NCI-H1417 treated with DMSO at 0.1 percent for 48 hours (cell line): Measurements from ENCODE around the gene TOGARAM1.

Experiments used
- DNase-seq: peaks from one replicate; lab custom pipeline; 2025; lab: John Stamatoyannopoulos, UW

The TOGARAM1 gene

DNA sequence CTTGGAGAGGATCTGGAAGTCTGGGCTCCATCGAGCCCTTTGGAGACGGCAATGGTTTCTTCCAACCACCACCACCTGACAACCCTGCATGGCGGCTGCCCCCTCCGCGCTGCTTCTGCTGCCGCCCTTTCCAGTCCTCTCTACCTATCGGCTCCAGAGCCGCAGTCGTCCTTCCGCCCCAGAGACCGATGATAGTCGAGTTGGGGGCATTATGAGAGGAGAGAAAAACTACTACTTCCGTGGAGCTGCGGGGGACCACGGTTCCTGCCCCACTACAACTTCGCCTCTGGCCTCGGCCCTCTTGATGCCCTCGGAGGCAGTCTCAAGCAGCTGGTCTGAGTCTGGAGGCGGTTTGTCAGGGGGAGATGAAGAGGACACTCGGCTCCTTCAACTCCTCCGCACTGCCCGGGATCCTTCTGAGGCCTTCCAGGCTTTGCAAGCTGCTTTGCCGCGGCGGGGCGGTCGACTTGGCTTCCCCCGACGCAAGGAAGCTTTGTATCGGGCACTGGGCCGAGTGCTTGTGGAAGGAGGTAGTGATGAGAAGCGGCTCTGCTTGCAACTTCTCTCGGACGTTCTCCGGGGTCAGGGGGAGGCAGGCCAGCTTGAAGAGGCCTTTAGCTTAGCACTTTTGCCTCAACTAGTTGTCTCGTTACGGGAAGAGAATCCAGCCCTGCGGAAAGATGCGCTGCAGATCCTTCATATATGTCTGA, 499 bp downstream of the TOGARAM1 start:
- no peak for DNase-seq

DNA sequence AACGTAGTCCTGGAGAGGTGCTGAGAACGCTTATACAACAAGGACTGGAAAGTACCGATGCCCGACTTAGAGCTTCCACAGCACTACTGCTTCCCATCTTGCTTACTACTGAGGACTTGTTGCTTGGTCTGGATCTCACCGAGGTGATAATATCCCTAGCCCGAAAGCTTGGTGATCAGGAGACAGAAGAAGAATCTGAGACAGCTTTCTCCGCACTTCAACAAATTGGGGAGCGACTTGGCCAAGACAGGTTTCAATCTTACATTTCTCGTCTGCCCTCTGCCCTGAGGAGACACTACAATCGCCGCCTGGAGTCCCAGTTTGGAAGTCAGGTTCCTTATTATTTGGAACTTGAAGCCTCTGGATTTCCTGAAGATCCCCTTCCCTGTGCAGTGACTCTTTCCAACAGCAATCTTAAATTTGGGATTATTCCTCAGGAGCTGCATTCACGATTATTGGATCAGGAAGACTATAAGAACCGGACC, 1.1 kb downstream of the TOGARAM1 start:
- no peak for DNase-seq

DNA sequence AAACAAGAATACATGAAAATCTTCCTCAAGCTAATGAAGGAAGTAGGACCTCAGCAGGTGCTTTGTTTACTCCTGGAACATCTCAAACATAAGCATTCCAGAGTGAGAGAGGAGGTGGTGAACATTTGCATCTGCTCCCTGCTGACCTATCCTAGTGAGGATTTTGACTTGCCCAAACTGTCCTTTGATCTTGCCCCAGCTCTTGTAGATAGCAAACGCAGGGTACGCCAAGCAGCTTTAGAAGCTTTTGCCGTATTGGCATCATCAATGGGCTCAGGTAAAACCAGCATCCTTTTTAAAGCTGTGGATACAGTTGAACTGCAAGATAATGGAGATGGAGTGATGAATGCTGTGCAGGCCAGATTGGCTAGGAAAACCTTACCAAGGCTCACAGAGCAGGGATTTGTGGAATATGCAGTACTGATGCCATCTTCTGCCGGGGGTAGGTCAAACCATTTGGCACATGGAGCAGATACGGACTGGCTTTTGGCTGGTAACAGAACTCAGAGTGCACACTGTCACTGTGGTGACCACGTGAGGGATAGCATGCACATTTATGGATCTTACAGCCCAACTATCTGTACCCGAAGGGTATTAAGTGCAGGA, 1.9 kb downstream of the TOGARAM1 start:
- DNase-seq = no peak

DNA sequence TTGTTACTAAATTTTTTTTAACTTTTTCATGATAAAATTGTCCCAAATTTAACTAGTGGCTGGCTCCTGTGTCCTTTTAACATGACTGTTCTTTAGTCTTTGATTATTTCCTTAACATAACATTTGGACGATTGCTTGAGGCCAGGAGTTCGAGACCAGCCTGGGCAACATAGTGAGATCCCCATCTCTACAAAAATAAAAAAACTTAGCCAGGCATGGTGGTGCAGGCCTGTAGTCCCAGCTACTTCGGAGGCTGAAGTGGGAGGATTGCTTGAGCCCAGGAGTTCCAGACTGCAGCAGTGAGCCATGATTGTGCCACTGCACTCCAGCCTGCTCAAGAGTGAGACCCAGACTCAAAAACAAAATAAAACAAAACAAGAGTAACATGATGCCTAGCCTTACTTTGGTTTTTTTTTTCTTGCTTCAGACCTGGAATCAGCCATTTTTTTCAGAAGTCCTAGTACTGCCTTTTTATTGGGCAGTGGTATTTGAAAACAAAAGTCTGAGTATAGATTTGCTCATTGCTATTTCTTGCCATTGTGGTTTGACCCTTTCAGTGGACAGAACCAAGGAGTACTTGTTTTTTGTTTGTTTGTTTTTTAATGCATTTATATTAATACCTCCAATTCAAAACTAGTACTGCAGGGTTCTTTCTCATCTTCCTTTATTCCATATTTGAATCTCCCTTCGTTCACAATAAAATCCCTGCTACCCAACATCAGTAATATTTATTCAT, 4.8 kb downstream of the TOGARAM1 start:
- DNase-seq = no peak

DNA sequence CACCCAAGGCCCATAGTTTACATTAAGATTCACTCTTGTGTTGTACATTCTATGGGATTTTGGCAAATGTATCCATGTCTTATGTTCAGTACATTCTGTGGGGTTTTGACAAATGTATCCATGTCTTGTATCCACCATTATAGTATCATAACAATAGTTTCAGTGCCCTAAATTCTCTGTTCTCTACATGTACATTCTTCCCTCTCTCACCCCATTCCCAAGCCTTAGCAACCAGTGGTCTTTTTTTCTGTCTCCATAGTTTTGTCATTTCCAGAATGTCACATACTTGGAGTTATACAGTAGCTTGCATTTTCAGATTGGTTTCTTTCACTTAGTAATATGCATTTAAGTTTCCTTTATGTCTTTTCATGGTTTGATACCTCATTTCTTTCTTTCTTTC, 6.7 kb downstream of the TOGARAM1 start:
- DNase-seq = no peak

DNA sequence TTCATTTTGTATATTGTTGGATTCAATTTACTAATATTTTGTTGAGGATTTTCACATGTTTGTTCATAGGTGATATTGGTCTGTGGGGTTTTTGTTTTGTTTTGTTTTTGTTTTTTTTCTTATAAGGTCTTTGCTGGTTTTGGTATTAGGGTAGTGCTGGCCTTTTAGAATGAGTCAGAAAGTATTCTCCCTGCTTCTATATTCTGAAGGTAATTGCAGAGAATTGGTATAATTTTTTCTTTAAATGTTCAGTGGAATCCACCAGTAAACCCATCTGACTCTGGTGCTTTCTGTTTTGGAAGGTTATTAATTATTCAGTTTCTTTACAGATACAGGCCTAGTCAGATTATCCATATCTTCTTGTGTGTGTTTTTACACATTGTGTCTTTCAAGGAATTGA, 8.9 kb downstream of the TOGARAM1 start:
- no peak for DNase-seq

DNA sequence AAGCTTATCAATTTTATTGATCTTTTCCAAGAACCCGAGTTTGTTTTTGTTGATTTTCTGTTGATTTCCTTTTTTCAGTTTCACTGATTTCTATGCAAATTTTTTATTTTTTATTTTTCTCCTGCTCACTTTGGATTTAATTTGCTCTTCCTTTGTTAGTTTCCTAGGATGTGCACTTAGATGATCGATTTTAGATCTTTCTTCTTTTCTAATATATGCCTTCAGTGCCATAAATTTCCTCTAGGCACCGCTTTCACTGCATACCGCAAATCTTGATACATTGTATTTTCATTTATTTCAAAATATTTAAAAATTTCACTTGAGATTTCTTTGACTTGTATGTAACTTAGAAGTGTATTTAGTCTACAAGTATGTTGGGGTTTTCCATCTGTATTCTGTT, 9.5 kb downstream of the TOGARAM1 start:
- no peak for DNase-seq

DNA sequence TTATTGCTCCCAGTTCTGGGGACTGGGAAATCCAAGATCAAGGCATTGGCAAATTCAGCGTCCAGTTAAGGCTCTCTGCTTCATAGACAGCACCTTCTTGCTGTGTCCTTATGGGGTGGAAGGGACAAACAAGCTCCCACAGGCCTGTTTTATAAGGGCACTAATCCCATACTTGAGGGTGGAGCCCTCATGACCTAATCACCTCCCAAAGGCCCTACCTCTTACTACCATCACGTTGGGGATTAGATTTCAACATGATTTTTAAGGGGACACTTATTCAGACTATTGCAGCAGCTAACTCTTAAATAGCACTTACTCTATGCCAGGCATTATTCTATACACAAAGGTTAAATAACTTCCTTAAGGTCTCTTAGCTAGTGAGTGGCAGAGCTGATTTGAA, 17.3 kb downstream of the TOGARAM1 start:
- no peak for DNase-seq

DNA sequence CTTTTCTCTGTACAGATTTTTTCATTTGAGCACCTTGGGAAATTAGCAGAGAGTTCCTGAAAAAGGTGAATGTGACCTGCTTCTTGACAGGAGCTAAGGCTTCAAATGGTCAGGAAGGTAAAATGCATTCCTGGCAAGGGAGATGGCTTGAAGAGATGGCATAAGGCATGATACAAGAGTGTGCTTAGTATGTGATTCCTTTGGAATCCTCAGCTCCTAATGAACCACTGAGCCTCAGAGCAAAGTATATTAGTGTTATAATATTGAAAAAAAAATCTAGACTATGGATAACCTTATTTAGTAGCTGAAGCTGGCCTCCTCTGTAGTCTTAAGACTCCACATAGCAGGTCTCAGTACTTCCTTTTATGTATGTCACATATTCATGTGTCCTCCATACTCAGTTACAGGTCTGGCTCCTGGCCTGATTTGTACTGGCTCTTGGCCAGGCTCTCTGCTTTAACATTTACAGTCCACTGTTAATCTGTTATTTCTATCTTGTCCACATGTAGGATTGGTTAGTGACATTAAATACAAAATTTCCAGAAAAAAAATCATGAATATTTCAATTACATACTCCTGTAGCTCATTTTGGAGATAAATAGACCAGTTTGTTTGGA, 17.9 kb downstream of the TOGARAM1 start:
- DNase-seq = no peak

DNA sequence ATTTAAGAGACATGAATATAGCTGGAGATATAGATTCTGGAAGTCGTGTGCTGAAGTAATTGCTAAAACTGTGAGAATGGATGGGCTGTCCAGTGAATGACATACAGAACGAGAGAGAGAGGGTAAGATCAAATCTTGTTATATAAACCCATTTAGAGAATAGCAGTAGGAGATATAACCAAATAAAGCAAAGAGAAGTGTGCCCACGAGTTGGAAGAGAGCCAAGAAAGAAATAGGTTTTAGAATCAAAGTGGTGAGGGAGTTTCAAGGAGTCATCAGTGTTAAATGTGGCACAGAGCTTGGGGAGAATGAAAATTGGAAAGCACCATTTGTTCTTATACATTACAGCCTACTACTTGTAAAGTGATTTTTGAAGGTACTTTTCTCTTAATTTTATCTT, 19.2 kb downstream of the TOGARAM1 start:
- DNase-seq = no peak

DNA sequence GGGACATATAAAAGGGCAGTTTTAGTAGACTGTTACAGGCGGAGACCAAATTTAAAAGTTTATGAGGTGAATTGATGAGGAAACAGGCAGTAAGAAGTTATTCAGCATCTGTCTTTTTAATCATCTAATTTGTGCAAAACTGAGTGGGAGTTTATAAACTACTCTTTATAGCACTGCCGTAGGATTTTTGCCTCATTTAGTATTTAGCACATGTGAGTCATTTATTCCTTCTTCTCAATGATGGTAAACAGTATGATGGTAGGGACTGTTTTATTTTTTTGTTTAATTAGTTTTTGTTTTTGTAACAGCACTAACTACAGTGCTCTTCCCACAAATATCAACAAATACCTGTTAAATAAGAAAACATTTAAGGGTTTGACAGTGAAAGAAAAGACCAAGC, 20.6 kb downstream of the TOGARAM1 start:
- DNase-seq = no peak

DNA sequence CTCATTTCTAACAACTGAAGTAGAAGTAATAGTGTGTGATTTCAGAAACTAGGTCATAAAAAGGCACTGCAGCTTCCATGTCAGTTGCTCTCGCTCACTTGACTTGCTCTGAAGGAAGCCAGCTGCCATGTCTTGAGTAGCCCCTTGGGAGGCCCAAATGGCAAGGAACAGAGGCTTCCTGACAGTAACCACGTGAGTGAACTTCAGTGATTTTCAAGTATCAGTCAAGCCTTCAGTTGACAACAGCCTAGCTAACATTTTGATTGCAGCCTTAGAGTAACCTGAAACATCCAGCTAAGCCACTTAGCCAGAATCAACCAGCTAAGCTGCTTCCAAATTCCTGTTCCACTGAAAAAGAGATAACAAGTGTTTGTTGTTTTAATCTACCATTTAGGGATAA, 26.7 kb downstream of the TOGARAM1 start:
- DNase-seq = no peak

DNA sequence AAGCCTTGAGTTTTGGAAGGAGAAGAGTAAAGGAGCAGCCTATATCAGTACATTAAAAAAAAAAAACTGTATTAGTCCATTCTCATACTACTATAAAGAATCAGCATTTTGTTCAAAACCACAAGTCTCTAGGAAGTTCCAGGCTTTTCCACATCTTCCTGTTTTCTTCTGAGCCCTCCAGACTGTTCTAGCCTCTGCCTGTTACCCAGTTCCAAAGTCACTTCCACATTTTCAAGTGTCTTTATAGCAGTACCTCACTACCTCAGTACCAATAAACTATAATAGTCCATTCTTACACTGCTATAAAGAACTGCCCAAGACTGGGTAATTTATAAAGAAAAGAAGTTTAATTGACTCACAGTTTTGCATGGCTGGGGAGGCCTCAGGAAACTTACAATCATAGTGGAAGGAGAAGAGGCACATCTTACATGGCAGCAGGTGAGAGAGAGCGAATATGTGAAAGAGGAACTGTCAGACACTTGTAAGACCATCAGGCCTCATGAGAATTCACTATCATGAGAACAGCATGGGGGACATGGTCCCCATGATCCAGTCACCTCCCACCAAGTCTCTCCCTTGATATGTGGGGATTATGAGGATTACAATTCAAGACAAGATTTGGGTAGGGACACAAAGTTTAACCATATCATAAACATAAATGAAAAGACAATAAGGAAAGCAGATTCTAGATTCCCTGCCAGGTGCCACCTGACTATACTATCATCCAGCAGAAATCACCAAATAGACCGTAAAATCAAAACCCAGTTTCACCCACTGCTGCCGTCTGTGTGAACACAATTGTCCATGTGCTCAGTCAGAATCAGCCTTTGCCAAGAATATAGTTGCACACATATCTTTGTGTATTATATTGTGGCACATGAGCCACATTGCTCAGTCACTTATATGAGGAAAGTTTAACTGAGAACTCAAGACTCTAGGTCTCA, 27.8 kb downstream of the TOGARAM1 start:
- DNase-seq = no peak

DNA sequence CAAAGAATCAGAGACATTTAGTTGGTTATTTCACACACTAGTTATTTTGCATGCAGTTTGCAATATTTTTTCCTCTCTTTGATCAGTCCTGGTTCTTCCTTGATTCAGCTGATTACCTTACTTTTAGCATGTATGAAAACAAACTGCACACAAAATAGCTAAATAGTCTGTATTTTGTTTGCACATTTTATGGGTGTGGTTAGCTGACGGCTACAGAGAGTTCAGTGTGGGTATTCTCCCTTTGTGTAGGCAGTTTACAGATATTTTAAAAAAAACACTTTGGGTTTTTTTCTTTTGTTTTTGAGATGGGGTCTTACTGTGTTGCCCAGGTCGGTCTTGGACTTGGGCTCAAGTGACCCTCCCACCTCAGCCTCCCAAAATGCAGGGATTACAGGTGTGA, 28.5 kb downstream of the TOGARAM1 start:
- DNase-seq = no peak

DNA sequence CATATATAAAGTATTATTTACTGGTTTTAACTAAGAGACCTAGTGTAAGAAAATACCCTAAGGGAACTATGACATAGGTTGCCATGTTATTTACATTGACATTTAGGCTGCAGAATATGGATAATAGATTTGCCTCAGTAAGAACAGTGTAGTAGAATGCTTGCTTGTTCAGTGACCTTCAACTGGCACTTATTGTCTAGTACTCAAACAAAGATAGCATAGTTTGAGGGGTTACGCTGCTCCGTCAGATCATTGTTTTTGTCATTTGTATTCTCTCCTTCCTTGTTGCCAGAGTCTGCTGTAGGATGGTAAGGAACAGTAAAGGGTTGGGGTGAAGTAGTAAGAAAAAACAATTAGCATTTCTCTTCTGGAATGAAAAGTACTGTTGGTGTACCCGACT, 33.2 kb downstream of the TOGARAM1 start:
- no peak for DNase-seq

DNA sequence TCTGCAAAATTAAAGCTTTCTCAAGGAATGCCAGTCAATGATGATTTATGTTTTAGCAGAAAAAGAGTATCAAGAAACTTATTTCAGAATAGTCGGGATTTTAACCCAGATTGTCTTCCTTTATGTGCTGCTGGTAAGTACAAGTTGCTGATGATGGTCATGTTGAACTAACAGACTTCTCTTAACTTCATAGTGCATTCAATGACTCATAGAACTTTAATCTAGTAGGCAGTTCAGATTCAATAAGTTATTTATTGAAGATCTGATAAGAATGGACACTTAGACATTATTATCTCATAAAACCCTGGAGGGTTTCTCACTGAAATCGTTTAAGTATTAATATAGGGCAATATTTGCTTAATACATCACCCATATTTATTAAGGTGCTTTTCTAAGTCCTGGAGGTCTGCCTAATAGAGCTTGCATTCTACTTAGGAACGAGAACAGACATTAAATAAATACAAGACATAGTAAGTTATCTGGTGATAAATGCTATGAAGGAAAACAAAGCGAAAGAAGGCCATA, 33.8 kb downstream of the TOGARAM1 start:
- DNase-seq = no peak

DNA sequence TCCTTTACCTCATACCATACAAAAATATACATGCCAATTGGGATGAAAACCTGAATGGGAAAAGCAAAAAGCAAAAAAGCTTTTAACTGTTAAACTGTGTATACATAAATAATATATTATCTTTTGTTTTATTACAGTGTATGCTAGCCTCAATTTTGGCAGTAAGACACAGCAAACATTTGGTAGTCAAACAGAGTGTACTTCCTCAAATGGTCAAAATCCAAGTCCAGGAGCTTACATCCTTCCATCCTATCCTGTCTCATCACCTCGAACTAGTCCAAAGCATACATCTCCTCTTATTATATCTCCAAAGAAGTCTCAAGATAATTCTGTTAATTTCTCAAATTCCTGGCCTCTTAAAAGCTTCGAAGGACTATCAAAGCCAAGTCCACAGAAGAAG, 41.9 kb downstream of the TOGARAM1 start:
- DNase-seq = no peak

DNA sequence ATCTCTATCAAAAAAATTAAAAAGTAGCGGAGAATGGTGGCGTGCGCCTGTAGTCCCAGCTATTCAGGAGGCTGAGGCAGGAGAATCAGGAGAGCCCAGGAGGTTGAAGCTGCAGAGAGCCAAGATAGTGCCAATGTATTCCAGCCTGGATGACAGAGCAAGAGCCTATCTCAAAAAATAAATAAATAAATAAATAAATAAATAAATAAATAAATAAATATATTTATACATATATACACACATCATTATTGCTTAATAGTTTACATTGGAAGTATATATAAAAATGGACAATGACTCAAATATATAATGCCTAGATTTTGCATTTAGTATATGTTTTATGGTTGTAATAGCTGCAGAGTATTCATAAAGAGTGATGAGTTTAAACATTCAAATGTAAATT, 53.1 kb downstream of the TOGARAM1 start:
- DNase-seq = no peak

DNA sequence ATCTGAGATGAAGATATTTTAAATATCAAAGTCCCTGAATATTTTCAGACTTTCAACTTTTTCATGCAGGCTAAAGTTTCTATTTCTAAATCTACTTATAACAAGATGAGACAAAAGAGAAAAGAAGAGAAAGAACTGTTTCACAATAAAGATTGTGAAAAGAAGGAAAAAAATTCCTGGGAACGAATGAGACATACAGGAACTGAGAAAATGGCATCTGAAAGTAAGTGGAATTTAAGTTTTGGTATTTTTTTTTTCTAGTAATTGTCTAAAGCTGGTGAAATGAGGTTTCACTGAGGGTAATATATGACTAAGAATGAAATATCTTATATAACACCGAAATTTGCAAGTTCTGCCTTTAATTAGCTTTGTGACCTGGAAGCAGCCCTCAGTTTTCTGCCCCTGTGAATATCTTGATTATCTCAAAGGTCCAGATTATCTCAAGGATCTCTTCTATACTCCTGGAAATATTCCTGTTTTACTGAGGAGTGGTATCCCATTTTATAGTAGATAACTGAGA, 66.2 kb downstream of the TOGARAM1 start:
- no peak for DNase-seq

DNA sequence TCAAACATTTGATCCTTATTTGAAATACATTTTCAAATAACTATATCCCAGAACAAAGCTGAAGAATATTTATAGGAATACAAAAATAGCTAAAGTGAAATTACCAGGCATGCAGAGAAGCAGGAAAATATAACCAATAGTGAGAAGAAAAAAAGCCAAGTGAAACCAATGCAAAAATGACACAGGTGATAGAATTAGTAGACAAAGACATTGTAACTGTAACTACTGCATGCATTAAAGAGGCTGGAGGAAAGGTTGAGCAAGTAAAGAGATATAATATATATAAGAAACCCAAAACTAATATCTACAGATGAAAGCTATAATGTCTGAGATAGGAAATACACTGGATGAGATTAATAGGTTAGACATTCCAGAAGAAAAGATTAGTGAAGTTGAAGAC, 72.7 kb downstream of the TOGARAM1 start:
- no peak for DNase-seq

DNA sequence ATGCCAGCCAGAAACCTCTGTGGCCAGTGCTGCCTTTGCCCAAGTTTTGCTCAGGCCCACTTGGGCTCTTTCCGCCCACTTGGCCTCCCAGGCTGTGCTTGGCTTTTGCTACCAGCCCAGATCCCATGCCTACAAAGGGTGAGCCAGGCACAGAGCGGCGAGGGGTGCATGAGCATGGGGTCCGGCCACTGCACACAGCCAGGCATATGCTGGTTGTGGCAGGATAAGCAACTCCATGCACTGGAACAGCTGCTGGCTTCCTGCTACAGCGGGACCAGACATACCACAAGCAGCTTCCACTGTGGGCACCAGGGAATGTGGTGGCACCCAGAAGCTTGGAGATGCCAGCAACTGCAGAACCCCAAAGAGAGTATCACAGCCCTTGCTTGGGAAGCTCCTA, 76.3 kb downstream of the TOGARAM1 start:
- no peak for DNase-seq
